HepG2 (cell line): Measurements from ENCODE around the gene S100A7. TPM values are rescaled to one million over a fixed set of nuclear protein-coding genes. Genes with fewer than 3 reads are reported as not detected.

Experiments
- CTCF ChIP-seq: sonication (generic); formaldehyde crosslinking; IDR thresholded peaks from 2 replicates; pipeline ENCODE4 v1.5.0; 2020; ENCODE audit warnings: mild to moderate bottlenecking, missing genetic modification reagents, moderate library complexity
- GZF1 ChIP-seq: sonication (generic); formaldehyde crosslinking; IDR thresholded peaks from 2 replicates; pipeline ENCODE4 v1.5.1; 2020; ENCODE audit warnings: mild to moderate bottlenecking, missing genetic modification reagents
- KLF13 ChIP-seq: sonication (generic); formaldehyde crosslinking; IDR thresholded peaks from 2 replicates; pipeline ENCODE4 v1.4.0; 2020; ENCODE audit warnings: mild to moderate bottlenecking, missing genetic modification reagents
- PPARG ChIP-seq: conservative IDR thresholded peaks from 2 replicates; pipeline ENCODE4 v1.6.1; 2016; ENCODE audit warnings: missing biosample characterization, missing genetic modification reagents
- PRDM10 ChIP-seq: sonication (generic); formaldehyde crosslinking; IDR thresholded peaks from 2 replicates; pipeline ENCODE4 v1.4.0; 2020; ENCODE audit warnings: low read depth, missing genetic modification reagents
- PRDM15 ChIP-seq: sonication (generic); formaldehyde crosslinking; IDR thresholded peaks from 2 replicates; pipeline ENCODE4 v1.4.0; 2020; ENCODE audit warnings: missing genetic modification reagents
- RAD21 ChIP-seq: fragments of 450-650 bp; formaldehyde crosslinking; IDR thresholded peaks from 2 replicates; pipeline ENCODE4 v1.5.0; 2020; ENCODE audit warnings: mild to moderate bottlenecking
- SP4 ChIP-seq: sonication (generic); formaldehyde crosslinking; IDR thresholded peaks from 2 replicates; pipeline ENCODE4 v1.8.1; 2023; ENCODE audit warnings: mild to moderate bottlenecking, missing genetic modification reagents
- SP5 ChIP-seq: IDR thresholded peaks from 2 replicates; pipeline ENCODE4 v1.6.1; 2016; ENCODE audit warnings: low read depth, borderline replicate concordance
- STAG1 ChIP-seq: sonication (generic); formaldehyde crosslinking; IDR thresholded peaks from 2 replicates; pipeline ENCODE4 v1.4.0; 2020; ENCODE audit warnings: missing genetic modification reagents
- TFDP1 ChIP-seq: IDR thresholded peaks from 2 replicates; pipeline ENCODE4 v1.6.1; 2016; ENCODE audit warnings: missing compliant biosample characterization, missing genetic modification reagents, borderline replicate concordance
- XRCC5 ChIP-seq: fragments of 200-400 bp; formaldehyde crosslinking; optimal IDR thresholded peaks from 2 replicates; pipeline ENCODE3; 2017; ENCODE audit warnings: mild to moderate bottlenecking, low read length
- ZBTB7A ChIP-seq: sonication (generic); formaldehyde crosslinking; IDR thresholded peaks from 2 replicates; pipeline ENCODE4 v1.8.0; 2022; ENCODE audit warnings: mild to moderate bottlenecking, missing genetic modification reagents
- ZC3H4 ChIP-seq: sonication (generic); formaldehyde crosslinking; IDR thresholded peaks from 2 replicates; pipeline ENCODE4 v1.4.0; 2020; ENCODE audit warnings: missing genetic modification reagents, borderline replicate concordance
- ZIK1 ChIP-seq: sonication (generic); formaldehyde crosslinking; IDR thresholded peaks from 2 replicates; pipeline ENCODE4 v1.5.0; 2020; ENCODE audit warnings: mild to moderate bottlenecking, low read depth, missing genetic modification reagents, borderline replicate concordance
- ZNF12 ChIP-seq: sonication (generic); formaldehyde crosslinking; IDR thresholded peaks from 2 replicates; pipeline ENCODE4 v1.5.0; 2020; ENCODE audit warnings: missing genetic modification reagents
- ZNF124 ChIP-seq: sonication (generic); formaldehyde crosslinking; IDR thresholded peaks from 2 replicates; pipeline ENCODE4 v1.4.0; 2020; ENCODE audit warnings: missing genetic modification reagents
- ZNF562 ChIP-seq: sonication (generic); formaldehyde crosslinking; IDR thresholded peaks from 2 replicates; pipeline ENCODE4 v1.8.0; 2022; ENCODE audit warnings: missing genetic modification reagents, borderline replicate concordance
- ZSCAN22 ChIP-seq: sonication (generic); formaldehyde crosslinking; IDR thresholded peaks from 2 replicates; pipeline ENCODE4 v1.4.0; 2020; ENCODE audit warnings: mild to moderate bottlenecking, missing genetic modification reagents
- polyA plus RNA-seq, 8 experiments: library from polyadenylated mRNA; depleted of rRNA in 3 of 8; stranded (reverse) in 7 of 8; unstranded in 1 of 8; fragments of >200 nt; fragmentation: Illumina TruSeq in 4 of 8; extraction: Trizol in 4 of 8; gene quantifications; 2 replicates each; pipeline versions ENCODE4 v1.2.1 to v1.2.3, GENCODE V29; 2011 to 2016; ENCODE audit warnings: low read depth in 4 of 8, missing spikeins in 1 of 8, mixed read lengths in 1 of 8; ENCODE audit not compliant: insufficient read depth in 1 of 8
- total RNA-seq, 5 experiments: library from RNA; depleted of rRNA; stranded (reverse); fragments of >200 nt; fragmentation: Illumina TruSeq; extraction: Trizol; gene quantifications; 2 replicates each; pipeline ENCODE4 v1.2.3, GENCODE V29; 2016; ENCODE audit warnings: low read depth in 1 of 5

S100A7 gene
- total and polyA plus RNA-seq, 2 of the 13 experiments (the other 11 are each of a cell fraction or from before 2014, with no cell fraction given) = not detected

- TF ChIP-seq PRDM10 (no peak), PRDM15 (no peak), ZNF124 (CRISPR knock-in tag) (no peak), ZBTB7A (CRISPR knock-in tag) (peak; percentile 47; the same call in 1 of the 2 replicates), KLF13 (CRISPR knock-in tag) (no peak), PPARG (CRISPR knock-in tag) (0 out of 2 replicates have a peak, but pooled peaks have one; percentile 65), STAG1 (CRISPR knock-in tag) (peak; percentile 81), XRCC5 (peak; percentile 51), ZIK1 (CRISPR knock-in tag) (no peak), GZF1 (no peak), ZSCAN22 (CRISPR knock-in tag) (no peak), SP5 (CRISPR knock-in tag) (no peak), ZNF12 (CRISPR knock-in tag) (no peak), SP4 (CRISPR knock-in tag) (no peak), ZC3H4 (no peak), CTCF (CRISPR knock-in tag) (peak; percentile 92), ZNF562 (CRISPR knock-in tag) (no peak), RAD21 (peak; percentile 58; the same call in 1 of the 2 replicates), TFDP1 (CRISPR knock-in tag) (0 out of 2 replicates have a peak, but pooled peaks have one; percentile 16)
These were observed 34.6 kb upstream of the S100A7 start (continued) for GRCh38 chr1:153494976-153495535.
